GM12874 (cell line): ENCODE measurements around the gene IL1R2.
A peak's percentile ranks its signal among the peaks of the same experiment; 100 is the strongest.

Source experiments
- TF ChIP-seq, protein P1 (sequence below): IDR thresholded peaks from 2 replicates; pipeline ENCODE4 v1.5.1; 2011; ENCODE audit warnings: low read depth, mild to moderate bottlenecking, control low read depth, low read length, moderate library complexity; ENCODE audit not compliant: insufficient read depth

Gene IL1R2

DNA sequence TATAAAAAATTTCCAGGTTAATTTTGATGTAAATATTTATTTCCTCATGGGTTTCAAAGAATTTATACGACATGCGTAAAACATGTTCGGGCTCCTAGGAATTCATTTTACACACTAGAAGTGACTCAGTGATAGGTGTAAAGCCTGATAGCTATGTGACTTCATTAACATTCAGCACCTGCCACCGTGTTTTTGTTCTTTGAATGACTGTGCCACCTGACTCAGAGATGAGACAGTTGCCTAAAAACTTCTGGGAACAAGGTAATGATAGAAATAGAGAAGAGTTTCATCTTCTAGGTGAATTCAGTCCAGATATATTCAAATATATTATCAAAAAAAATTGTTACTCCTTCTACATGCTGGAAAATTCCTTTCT lies 10.0 kb downstream of the IL1R2 start:
- TF ChIP-seq, protein P1, sequence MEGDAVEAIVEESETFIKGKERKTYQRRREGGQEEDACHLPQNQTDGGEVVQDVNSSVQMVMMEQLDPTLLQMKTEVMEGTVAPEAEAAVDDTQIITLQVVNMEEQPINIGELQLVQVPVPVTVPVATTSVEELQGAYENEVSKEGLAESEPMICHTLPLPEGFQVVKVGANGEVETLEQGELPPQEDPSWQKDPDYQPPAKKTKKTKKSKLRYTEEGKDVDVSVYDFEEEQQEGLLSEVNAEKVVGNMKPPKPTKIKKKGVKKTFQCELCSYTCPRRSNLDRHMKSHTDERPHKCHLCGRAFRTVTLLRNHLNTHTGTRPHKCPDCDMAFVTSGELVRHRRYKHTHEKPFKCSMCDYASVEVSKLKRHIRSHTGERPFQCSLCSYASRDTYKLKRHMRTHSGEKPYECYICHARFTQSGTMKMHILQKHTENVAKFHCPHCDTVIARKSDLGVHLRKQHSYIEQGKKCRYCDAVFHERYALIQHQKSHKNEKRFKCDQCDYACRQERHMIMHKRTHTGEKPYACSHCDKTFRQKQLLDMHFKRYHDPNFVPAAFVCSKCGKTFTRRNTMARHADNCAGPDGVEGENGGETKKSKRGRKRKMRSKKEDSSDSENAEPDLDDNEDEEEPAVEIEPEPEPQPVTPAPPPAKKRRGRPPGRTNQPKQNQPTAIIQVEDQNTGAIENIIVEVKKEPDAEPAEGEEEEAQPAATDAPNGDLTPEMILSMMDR = no peak

DNA sequence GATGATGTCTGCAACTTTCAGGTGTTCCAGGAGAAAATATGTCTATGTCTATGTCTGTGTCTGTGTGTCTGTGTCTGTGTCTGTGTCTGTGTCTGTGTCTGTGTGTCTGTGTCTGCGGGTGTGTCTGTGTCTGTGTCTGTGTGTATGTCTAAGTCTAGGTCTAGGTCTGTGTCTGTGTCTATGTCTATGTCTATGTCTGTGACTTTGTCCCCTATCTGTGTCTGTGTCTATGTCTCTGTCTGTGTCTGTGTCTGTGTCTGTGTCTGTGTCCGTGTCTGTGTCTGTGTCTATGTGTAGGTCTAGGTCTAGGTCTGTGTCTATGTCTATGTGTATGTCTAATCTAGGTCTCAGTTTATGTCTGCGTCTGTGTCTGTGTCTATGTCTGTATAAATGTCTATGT lies 10.5 kb downstream of the IL1R2 start:
- TF ChIP-seq, protein P1 = no peak

DNA sequence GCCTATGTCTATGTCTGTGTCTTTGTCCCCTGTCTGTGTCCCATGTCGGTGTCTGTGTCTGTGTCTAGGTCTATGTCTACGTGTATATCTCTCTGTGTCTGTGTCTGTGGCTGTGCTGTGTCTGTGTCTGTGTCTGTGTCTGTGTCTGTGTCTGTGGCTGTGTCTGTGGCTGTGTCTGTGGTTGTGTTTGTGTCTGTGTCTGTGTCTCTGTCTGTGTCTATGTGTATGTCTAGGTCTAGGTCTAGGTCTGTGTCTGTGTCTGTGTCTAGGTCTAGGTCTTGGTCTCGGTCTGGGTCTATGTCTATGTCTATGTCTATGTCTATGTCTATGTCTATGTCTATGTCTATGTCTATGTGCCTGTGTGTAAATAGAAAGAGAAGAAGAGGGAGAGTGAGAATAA lies 11.9 kb downstream of the IL1R2 start:
- TF ChIP-seq, protein P1 = no peak

DNA sequence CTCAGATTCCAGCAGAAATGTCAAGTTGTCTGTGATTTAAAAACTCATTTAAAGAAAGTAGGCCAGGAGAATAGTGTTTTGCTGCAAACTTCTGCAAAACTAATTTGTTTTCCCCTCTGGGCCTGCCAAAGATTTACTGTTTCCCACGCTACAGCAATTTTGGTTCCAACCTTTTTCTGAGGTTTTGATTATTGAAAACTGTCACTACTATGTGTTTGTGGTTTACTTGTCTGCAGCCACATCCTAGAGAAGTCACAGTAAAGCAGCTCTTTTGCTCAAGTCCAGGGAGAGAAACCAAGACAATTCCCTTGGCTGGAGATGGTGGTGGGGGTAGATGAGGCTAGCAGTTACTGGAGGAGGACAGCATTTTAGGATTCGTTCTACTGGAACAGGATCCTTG lies 12.8 kb downstream of the IL1R2 start:
- TF ChIP-seq, protein P1 = no peak

DNA sequence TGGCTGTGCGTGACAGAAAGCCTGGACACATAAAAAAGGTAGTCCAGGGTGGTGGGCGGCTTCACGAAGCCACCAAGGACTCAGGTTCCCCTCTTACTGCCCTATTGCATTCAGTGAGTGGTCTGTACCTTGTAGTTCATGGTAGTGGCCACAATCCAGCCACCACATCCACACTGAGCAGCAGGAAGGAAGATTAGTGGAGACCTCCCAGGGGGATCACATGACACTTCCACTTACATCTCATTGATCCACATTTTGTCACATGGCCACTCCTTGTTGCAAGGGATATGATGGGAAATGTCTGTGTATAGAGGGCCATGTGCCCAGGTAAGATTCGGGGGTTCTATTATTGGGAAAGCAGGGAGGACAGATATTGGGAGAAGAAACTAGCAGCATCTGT lies 13.7 kb downstream of the IL1R2 start:
- TF ChIP-seq, protein P1 = no peak

DNA sequence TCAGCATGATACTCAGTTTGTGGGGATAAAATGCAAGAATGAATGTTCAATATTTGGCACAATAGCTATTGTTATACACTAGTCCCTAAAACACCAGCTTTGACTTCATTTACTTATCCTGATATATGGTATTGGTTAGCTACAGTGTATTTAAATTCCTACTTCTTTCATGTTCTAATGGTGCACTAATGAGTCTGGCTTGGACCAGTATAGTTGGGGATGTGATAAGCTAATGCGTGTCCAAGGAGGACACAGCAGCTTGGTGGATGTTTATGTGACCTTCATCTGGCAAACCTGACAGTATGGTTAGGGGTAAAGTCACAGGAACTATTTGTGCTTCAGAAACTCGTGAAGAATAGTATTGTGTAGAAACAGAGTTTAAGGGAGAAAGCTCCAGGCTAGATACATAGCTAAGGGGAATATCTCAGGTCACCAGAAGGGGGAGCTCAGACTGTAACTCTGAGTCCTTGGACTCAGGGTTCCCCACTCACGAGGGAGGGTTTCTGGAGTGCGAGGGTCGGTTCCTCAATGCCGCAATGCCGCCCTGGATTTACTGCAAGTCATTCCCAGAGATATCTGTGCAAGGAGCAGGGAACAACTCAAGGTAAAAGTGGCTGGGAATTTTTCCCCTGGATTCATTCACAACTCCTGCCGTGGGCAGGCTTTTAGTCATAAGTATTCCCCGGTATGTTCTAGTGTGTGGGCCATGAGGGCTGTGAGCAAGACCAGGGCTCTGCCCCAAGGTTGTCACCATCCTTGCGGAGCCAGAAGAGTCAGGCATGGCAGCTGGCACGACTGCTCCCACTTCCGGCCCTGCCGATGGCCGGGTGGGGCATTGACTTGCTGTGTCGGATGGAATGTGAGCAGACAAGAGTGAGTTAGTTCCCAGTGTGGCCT lies 14.5 kb downstream of the IL1R2 start:
- TF ChIP-seq, protein P1 = peak; percentile 82

DNA sequence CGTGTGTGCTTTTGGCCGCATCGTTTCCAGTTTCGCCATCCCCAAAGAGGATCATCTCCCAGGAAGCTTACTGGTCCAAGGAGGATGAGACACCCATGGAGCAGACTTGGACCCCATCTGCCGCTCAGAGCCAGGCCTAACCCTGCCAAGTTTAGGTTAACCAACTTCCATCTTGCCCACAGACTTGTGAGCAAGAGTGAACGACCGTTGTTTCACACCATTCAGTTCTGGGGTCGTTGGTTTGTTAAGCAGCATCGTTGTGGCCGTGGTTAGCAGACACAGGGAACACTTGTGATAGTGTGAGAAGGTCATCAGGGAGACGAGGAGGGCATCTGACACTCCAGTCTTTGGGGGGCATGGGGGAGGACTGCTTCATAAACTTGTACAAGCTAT lies 15.1 kb downstream of the IL1R2 start:
- TF ChIP-seq, protein P1 = no peak

DNA sequence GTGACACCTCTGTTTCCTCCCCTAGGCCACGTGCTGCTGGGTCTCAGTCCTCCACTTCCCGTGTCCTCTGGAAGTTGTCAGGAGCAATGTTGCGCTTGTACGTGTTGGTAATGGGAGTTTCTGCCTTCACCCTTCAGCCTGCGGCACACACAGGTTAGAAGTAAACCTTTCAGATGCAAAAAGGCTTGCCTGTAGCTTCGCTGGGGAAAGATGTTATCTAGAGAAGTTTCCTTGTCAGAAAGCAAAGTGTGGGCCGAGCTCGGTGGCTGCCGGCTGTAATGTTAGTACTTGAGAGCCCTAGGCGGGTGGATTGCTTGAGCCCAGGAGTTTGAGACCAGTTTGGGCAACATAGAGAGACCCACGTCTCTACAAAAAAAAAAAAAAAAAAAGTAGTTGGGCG lies 16.7 kb downstream of the IL1R2 start:
- TF ChIP-seq, protein P1 = no peak
